ENCODE results near the gene COX7B.

Gene COX7B

DNA sequence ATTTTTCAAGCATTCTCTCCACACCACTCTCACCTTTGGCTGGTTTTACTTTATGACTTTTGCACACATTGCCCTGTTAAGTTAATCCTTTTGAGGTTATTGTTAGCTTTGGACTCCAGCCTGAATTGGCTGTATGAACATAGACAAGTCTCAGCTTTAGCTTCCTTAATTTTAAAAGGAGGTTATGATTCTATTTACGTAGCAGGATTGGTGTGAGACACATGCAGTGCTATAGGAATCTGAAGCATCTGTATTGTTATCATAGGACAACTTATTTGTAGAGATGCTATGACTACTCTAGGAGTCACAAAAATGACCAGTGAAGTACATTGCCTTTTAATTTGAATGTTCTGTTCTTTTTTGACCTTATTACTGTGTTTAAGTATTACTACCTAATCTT, 54.4 kb downstream of the COX7B start:
- no peaks in the 10 kb centered on the region for H3K79me2 ChIP-seq (ENCODE audit: insufficient read depth, low read depth)
- no peaks in the 10 kb centered on the region for H3K36me3 ChIP-seq (ENCODE audit: insufficient read depth)
- no peak overlapping the region for H2AFZ ChIP-seq (ENCODE audit: low read depth)
- no peak overlapping the region for H3K9ac ChIP-seq
- no peak overlapping the region for H3K4me3 ChIP-seq (IDR thresholded peaks at IDR 0.05; ENCODE audit: insufficient read depth, low read depth, low read length)
- H3K27me3 ChIP-seq (ENCODE audit: insufficient read depth, low read depth) = no peaks in the 10 kb centered on the region
- TF ChIP-seq, protein P1, sequence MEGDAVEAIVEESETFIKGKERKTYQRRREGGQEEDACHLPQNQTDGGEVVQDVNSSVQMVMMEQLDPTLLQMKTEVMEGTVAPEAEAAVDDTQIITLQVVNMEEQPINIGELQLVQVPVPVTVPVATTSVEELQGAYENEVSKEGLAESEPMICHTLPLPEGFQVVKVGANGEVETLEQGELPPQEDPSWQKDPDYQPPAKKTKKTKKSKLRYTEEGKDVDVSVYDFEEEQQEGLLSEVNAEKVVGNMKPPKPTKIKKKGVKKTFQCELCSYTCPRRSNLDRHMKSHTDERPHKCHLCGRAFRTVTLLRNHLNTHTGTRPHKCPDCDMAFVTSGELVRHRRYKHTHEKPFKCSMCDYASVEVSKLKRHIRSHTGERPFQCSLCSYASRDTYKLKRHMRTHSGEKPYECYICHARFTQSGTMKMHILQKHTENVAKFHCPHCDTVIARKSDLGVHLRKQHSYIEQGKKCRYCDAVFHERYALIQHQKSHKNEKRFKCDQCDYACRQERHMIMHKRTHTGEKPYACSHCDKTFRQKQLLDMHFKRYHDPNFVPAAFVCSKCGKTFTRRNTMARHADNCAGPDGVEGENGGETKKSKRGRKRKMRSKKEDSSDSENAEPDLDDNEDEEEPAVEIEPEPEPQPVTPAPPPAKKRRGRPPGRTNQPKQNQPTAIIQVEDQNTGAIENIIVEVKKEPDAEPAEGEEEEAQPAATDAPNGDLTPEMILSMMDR (conservative IDR thresholded peaks at IDR 0.05; ENCODE audit: low read depth, low read length) = no peak
- no peak overlapping the region for H3K27ac ChIP-seq
- H3K4me2 ChIP-seq = no peak overlapping the region
- H3K4me1 ChIP-seq (ENCODE audit: low read depth, poor library complexity, severe bottlenecking) = no peaks in the 10 kb centered on the region
- no peaks in the 10 kb centered on the region for H4K20me1 ChIP-seq (ENCODE audit: insufficient read depth)
